NT2/D1 (cell line): ENCODE measurements around the gene MSH5.
"Not testable (repeated sequence)": the region's sequence is repeated elsewhere in the genome, so short reads cannot be mapped to it uniquely, and the experiment has no call there.

Experiments used
- DNase-seq: peaks from one replicate; pipeline ENCODE4 v3.0.0-alpha.2; 2011; ENCODE audit warnings: low read depth, low spot score
- H3K27me3 ChIP-seq: 2 replicates; pipeline ENCODE4 v1.6.0; 2011; ENCODE audit warnings: mild to moderate bottlenecking; ENCODE audit not compliant: insufficient read length, insufficient read depth
- H3K36me3 ChIP-seq: 2 replicates; pipeline ENCODE4 v1.6.1; 2011; ENCODE audit warnings: mild to moderate bottlenecking, low read length, mixed read lengths; ENCODE audit not compliant: insufficient read depth, insufficient read length
- H3K4me1 ChIP-seq: 2 replicates; pipeline ENCODE4 v1.5.1; 2011; ENCODE audit not compliant: insufficient read depth, insufficient read length
- H3K4me3 ChIP-seq: 2 replicates; pipeline ENCODE4 v1.5.1; 2011; ENCODE audit warnings: low read depth; ENCODE audit not compliant: insufficient read length
- H3K9ac ChIP-seq: 2 replicates; pipeline ENCODE4 v1.6.0; 2011; ENCODE audit warnings: low read depth; ENCODE audit not compliant: insufficient read length
- H3K9me3 ChIP-seq: 2 replicates; pipeline ENCODE4 v1.5.1; 2011; ENCODE audit warnings: mild to moderate bottlenecking, low read length; ENCODE audit not compliant: insufficient read depth
- SUZ12 ChIP-seq: IDR thresholded peaks from 2 replicates; pipeline ENCODE4 v1.6.1; 2011; ENCODE audit not compliant: insufficient read length, insufficient read depth; ENCODE audit errors: extremely low read depth
- YY1 ChIP-seq: IDR thresholded peaks from 2 replicates; pipeline ENCODE4 v1.6.1; 2011; ENCODE audit not compliant: insufficient read length, insufficient read depth
- ZNF274 ChIP-seq: IDR thresholded peaks from 2 replicates; pipeline ENCODE4 v1.6.1; 2011; ENCODE audit warnings: mild to moderate bottlenecking, low read depth, low read length

The MSH5 gene

DNA sequence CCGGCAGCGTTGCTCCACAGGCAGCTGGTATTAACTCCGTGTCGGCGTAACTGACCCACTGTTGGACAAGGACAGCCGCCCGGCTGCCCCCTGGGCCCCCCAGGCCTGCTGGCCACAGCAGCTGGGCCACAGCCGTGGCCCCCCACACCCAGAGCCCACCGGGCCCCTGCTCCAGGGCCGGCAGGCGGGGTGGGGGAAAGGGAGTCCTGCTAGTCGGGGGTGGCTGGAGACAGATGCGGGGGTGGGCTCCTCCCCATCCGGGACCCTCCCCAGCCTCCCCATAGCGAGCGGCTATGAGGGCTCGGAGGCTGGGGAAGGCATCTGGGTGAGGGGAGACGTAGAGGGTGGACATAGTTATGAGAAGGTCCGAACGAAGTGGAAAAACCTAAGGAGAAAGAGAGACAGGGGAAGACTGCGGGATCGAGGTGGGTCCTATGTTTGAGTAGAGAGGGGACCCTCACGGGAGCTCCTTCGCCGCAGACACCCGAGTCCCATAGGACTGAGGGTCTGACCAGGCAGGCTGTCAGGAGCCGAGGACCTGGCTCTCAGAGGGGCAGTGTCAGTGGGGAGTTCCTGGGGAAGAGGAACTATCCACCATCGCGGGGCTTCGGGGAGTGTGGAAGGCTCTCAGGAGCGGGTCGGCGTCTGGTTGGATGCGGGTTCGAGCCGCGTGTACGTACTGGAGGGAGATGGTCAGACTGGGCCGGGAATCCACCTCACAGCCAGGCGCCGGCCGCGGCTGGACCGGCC is 55.2 kb downstream of the MSH5 start:
- Histone ChIP-seq H3K36me3 (peaks cover 49% of the 10 kb centered on the region), H3K27me3 (no peaks in the 10 kb centered on the region), H3K4me3 (peak overlapping the region; percentile 94), H3K9me3 (no peaks in the 10 kb centered on the region), H3K4me1 (peaks cover 2% of the 10 kb centered on the region), H3K9ac (peak overlapping the region; percentile 97)
- TF ChIP-seq ZNF274 (no peak), SUZ12 (no peak), YY1 (no peak)
- no peak for DNase-seq

DNA sequence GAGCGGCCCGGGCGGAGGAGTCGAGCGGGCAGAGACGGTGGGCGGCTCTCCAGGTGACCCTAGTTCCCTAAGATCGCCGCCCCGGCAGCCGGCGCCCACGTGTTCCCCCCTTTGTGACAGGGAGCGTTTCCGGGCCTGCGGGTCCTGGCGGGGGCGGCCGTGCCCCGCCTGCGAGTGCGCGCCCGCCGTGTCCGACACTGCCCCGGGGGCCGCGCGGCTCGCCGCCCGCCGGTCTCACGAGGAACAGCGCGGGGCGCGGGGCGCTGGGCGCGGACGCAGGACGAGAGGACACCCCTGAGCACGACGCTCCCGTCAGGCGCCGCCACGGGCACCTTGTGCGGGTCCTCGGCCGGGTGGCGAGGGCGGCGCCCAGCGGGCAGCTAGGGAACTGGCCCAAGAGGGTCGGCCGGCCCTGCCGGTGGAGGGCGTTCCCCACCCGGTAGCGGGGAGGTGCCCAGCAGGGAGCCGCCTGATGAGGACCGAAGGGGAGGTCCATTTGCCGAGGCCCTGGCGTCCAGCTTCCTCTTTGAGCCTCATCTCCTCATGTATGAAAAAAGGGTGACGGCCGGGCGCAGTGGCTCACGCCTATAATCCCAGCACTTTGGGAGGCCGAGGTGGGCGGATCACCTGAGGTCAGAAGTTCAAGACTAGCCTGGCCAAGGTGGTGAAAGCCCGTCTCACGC is 56.0 kb downstream of the MSH5 start, which contains the start of gene VARS1:
VARS1 (minus strand) TSS at position 137 of the 683 bp plus-strand sequence. CDS start 535 bp downstream, outside the sequence.
- H3K27me3 ChIP-seq = no peaks in the 10 kb centered on the region
- peaks cover 2% of the 10 kb centered on the region for H3K4me1 ChIP-seq
- DNase-seq = peak; percentile 77
- H3K9ac ChIP-seq = peak within 1 kb of the TSS; percentile 97
- peak within 1 kb of the TSS; percentile 94 for H3K4me3 ChIP-seq
- H3K36me3 ChIP-seq = peaks cover 44% of the 10 kb centered on the region
- no peak for TF ChIP-seq ZNF274
- H3K9me3 ChIP-seq = no peaks in the 10 kb centered on the region

DNA sequence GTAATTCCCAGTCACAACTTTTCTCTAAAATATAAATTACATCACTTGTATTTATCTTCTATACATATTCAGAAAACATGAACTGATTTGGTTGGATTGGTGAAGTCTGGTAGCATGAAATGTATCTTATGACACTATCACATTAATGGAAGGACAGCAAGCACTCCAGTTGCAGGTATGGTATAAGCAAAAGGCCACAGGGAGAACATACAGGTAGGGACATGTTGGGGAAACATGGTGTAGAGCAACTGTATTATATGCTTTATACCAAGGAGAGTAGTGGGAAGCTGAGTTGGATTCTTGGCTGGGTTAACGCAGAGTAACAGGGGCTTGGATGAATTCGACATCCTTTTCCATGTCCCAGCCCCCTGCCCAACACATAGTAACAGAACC is 57.2 kb downstream of the MSH5 start:
- no peak overlapping the region for H3K9ac ChIP-seq
- DNase-seq = no peak
- no peak for TF ChIP-seq ZNF274
- no peak for TF ChIP-seq YY1
- no peak for TF ChIP-seq SUZ12
- peaks cover 2% of the 10 kb centered on the region for H3K4me1 ChIP-seq
- peaks cover 42% of the 10 kb centered on the region for H3K36me3 ChIP-seq
- H3K4me3 ChIP-seq = no peak overlapping the region
- H3K27me3 ChIP-seq = no peaks in the 10 kb centered on the region
- no peaks in the 10 kb centered on the region for H3K9me3 ChIP-seq

DNA sequence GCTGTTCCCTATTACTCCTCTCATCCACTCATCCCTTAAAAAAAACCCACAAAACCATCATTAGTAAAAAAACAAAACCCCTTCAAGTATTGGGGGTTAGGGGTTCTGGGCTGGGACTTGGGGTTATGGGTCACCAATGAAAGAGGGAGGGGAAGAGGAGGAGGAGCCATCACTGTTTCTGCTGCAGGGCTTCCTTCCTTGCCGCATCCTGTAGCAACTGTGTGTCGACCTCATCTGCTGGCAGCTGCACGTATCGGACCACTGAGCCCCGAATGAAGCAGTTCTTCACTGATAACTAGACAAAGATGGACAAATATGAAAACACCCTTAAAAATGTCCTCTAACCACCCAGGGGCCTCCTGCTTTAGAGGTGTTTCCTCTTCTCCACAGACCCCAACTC is 57.8 kb downstream of the MSH5 start:
- H3K36me3 ChIP-seq = peaks cover 39% of the 10 kb centered on the region
- no peaks in the 10 kb centered on the region for H3K27me3 ChIP-seq
- TF ChIP-seq ZNF274 (no peak), SUZ12 (no peak), YY1 (no peak)
- peaks cover 2% of the 10 kb centered on the region for H3K4me1 ChIP-seq
- no peak overlapping the region for H3K9ac ChIP-seq
- no peak for DNase-seq
- H3K9me3 ChIP-seq = no peaks in the 10 kb centered on the region
- H3K4me3 ChIP-seq = no peak overlapping the region

DNA sequence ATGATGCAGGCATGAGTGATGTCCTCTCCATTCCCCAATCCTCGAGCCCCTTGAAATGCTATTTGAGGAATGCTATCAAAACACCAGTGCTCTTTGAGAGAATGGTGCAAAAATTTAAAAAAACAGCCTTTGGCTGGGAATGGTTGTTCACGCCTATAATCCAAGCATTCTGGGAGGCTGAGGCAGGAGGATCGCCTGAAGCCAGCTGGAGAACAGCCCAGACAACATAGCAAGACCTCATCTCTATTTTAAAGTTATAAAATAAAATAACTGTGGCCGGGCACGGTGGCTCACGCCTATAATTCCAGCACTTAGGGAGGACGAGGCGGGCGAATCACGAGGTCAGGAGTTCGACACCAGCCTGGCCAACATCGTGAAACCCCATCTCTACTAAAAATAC is 60.0 kb downstream of the MSH5 start:
- Histone ChIP-seq H3K36me3 (peaks cover 44% of the 10 kb centered on the region), H3K4me3 (no peak overlapping the region)

DNA sequence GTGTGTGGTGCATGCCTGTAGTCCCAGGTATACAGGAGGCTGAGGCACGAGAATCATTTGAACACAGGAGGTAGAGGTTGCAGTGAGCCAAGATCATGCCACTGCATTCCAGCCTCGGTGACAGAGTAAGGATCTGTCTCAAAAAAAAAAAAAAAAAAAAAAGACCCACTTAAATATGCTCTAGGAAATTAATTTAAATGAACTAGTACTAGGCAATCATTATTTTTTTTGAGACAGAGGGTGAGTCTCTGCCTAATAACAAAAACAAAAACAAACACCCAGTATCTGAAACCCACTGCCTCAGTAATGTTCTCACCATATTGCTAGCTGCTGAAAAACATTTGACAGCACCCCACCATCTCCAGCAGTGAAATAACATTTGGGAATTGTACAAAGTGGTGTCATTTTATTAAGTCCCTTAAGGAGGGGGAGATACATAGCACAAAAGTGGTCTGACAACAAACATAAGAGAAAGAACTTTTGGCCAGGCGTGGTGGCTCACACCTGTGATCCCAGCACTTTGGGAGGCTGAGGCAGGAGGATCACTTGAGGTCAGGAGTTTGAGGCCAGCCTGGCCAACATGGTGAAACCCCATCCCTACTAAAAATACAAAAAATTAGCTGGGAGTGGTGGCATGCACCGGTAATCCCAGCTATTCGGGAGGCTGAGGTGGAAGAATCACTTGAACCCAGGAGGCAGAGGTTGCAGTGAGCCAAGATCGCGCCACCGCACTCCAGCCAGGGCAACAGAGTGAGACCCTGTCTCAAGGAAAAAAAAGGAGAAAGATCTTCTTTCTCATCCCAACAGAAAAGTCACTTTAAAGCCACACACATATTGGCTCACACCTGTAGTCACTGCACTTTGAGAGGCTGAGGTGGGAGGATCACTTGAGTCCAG is 61.5 kb downstream of the MSH5 start:
- H3K9ac ChIP-seq, DNase-seq, H3K27me3 ChIP-seq, H3K4me1 ChIP-seq, H3K4me3 ChIP-seq, H3K9me3 ChIP-seq: not testable (repeated sequence)
- H3K36me3 ChIP-seq = peaks cover 50% of the 10 kb centered on the region

More for the DNA sequence above, 60.0 kb downstream of the MSH5 start:
- DNase-seq = no peak
- Histone ChIP-seq H3K4me1 (no peaks in the 10 kb centered on the region), H3K27me3 (no peaks in the 10 kb centered on the region), H3K9me3 (no peaks in the 10 kb centered on the region), H3K9ac (no peak overlapping the region)
- TF ChIP-seq SUZ12 = no peak
- TF ChIP-seq ZNF274 = no peak
- no peak for TF ChIP-seq YY1

DNA sequence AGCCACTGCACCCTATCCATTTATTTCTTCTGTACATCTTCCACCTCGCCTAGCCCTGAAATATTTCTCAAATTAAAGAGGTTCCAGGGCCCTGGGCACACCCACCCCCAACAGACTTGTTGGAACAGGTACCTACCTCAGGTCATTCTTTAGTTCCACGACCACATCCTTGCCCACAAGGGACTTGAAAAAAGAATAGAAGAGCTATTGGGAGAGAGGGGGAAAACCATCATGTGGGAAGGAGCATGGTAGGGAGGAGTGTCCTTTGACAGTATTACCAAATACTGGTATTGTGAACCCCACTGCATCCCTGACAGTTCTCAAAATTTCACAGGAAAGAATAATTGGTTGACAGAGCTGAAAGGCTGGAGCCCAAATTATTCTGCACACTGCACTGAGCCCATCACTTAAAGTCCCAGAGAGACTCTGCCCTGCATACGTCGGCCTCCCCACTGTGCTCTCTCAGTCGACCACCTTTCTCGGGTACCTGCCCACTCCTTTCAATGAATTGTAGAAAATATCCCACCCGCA is 66.2 kb downstream of the MSH5 start:
- H3K9ac ChIP-seq = peak overlapping the region; percentile 97

More for the DNA sequence above, 66.2 kb downstream of the MSH5 start:
- no peaks in the 10 kb centered on the region for H3K27me3 ChIP-seq
- peak overlapping the region; percentile 82 for H3K4me3 ChIP-seq
- TF ChIP-seq SUZ12 = no peak
- TF ChIP-seq ZNF274 = no peak
- TF ChIP-seq YY1 = no peak
- no peak for DNase-seq
- no peaks in the 10 kb centered on the region for H3K4me1 ChIP-seq
- H3K9me3 ChIP-seq = no peaks in the 10 kb centered on the region
- peaks cover 29% of the 10 kb centered on the region for H3K36me3 ChIP-seq
